HFFc6 (cell line): ENCODE data around the gene GBP7. TPM values are rescaled to one million over a fixed set of nuclear protein-coding genes. Genes with fewer than 3 reads are reported as not detected.

Experiments
- DNase-seq: peaks from one replicate; pipeline ENCODE4 v3.0.0-alpha.2; 2018
- H3K27ac Mint-ChIP-seq: 2 replicates; pipeline ENCODE4 v1.8.0; 2020; ENCODE audit warnings: mild to moderate bottlenecking, mixed read lengths
- H3K27me3 Mint-ChIP-seq: 2 replicates; pipeline ENCODE4 v1.8.0; 2021; ENCODE audit warnings: mild to moderate bottlenecking, moderate library complexity, mixed read lengths; ENCODE audit not compliant: insufficient read depth
- H3K36me3 Mint-ChIP-seq: 2 replicates; pipeline ENCODE4 v1.8.0; 2021; ENCODE audit warnings: low read depth, mixed read lengths
- H3K4me1 Mint-ChIP-seq: 2 replicates; pipeline ENCODE4 v1.8.0; 2020; ENCODE audit warnings: low read depth, mixed read lengths
- H3K4me3 Mint-ChIP-seq: 2 replicates; pipeline ENCODE4 v1.8.0; 2020; ENCODE audit warnings: mild to moderate bottlenecking, moderate library complexity, mixed read lengths
- H3K9me3 Mint-ChIP-seq: 2 replicates; pipeline ENCODE4 v1.8.0; 2020; ENCODE audit warnings: mild to moderate bottlenecking, mixed read lengths
- CTCF ChIP-seq: fragments of 200-600 bp; sonication (generic); IDR thresholded peaks from 2 replicates; pipeline ENCODE4 v1.5.0; 2021; ENCODE audit warnings: antibody characterized with exemption, mild to moderate bottlenecking
- total RNA-seq, 6 experiments: library from RNA; stranded (reverse); fragmentation: NEBNext Ultra II Directional; extraction: Animal tissue kit (Norgen Biotek cat#: 25700); gene quantifications; 2 replicates in 1 of 6; 3 replicates in 5 of 6; pipeline ENCODE4 v1.2.3, GENCODE V29; 2021

Gene GBP7
- total RNA-seq, 6 experiments from 2014 or later = not detected

- no peaks in the 10 kb centered on the region for H3K9me3 Mint-ChIP-seq
- H3K4me3 Mint-ChIP-seq = no peak overlapping the region
- no peak for DNase-seq
- TF ChIP-seq CTCF = no peak
- no peaks in the 10 kb centered on the region for H3K36me3 Mint-ChIP-seq
- H3K27me3 Mint-ChIP-seq = no peaks in the 10 kb centered on the region
- no peak overlapping the region for H3K27ac Mint-ChIP-seq
- H3K4me1 Mint-ChIP-seq = no peaks in the 10 kb centered on the region
These were observed 71.1 kb downstream of the GBP7 start for GRCh38 chr1:89104687-89105086.

GRCh38 chr1:89104147-89104546, 71.7 kb downstream of the GBP7 start:
- H3K27me3 Mint-ChIP-seq = no peaks in the 10 kb centered on the region
- no peak overlapping the region for H3K27ac Mint-ChIP-seq
- no peak overlapping the region for H3K4me3 Mint-ChIP-seq
- DNase-seq = no peak
- H3K9me3 Mint-ChIP-seq = no peaks in the 10 kb centered on the region
- no peak for TF ChIP-seq CTCF
- H3K4me1 Mint-ChIP-seq = no peaks in the 10 kb centered on the region
- H3K36me3 Mint-ChIP-seq = no peaks in the 10 kb centered on the region

- Mint-ChIP-seq H3K4me1 (no peaks in the 10 kb centered on the region), H3K9me3 (no peaks in the 10 kb centered on the region), H3K27me3 (no peaks in the 10 kb centered on the region), H3K4me3 (no peak overlapping the region), H3K36me3 (no peaks in the 10 kb centered on the region), H3K27ac (no peak overlapping the region)
- DNase-seq = no peak
- no peak for TF ChIP-seq CTCF
These were observed 73.8 kb downstream of the GBP7 start for GRCh38 chr1:89102021-89102420.

GRCh38 chr1:89100412-89100811, 75.4 kb downstream of the GBP7 start:
- Mint-ChIP-seq H3K4me1 (no peaks in the 10 kb centered on the region), H3K27me3 (no peaks in the 10 kb centered on the region), H3K4me3 (no peak overlapping the region), H3K27ac (no peak overlapping the region), H3K9me3 (no peaks in the 10 kb centered on the region), H3K36me3 (no peaks in the 10 kb centered on the region)
- DNase-seq = no peak
- no peak for TF ChIP-seq CTCF

GRCh38 chr1:89098857-89099256, 76.9 kb downstream of the GBP7 start:
- TF ChIP-seq CTCF = no peak
- no peak overlapping the region for H3K27ac Mint-ChIP-seq
- DNase-seq = no peak
- H3K27me3 Mint-ChIP-seq = no peaks in the 10 kb centered on the region
- H3K9me3 Mint-ChIP-seq = no peaks in the 10 kb centered on the region
- H3K4me1 Mint-ChIP-seq = no peaks in the 10 kb centered on the region
- H3K4me3 Mint-ChIP-seq = no peak overlapping the region
- no peaks in the 10 kb centered on the region for H3K36me3 Mint-ChIP-seq

GRCh38 chr1:89095737-89096136, 80.1 kb downstream of the GBP7 start:
- Mint-ChIP-seq H3K27me3 (no peaks in the 10 kb centered on the region), H3K36me3 (no peaks in the 10 kb centered on the region), H3K4me1 (no peaks in the 10 kb centered on the region), H3K9me3 (no peaks in the 10 kb centered on the region), H3K27ac (no peak overlapping the region), H3K4me3 (no peak overlapping the region)
- DNase-seq = no peak
- no peak for TF ChIP-seq CTCF
